Erythroblast (primary cell): Measurements from ENCODE around the gene XKR7.

Experiments used
- GATA1 ChIP-seq: IDR thresholded peaks from 2 replicates; pipeline ENCODE4 v1.6.1; 2011; ENCODE audit warnings: low read depth, mild to moderate bottlenecking, control low read depth, low read length, moderate library complexity
- POLR2A ChIP-seq: IDR thresholded peaks from 2 replicates; pipeline ENCODE4 v1.6.1; 2011; ENCODE audit warnings: mild to moderate bottlenecking, low read length

- TF ChIP-seq POLR2A (no peak), GATA1 (no peak)
These were observed 19.9 kb upstream of the XKR7 start for GRCh38 chr20:31948008-31948407.
